Measurements from ENCODE around the gene PDE4D. TPM values are rescaled to one million over a fixed set of nuclear protein-coding genes. Genes with fewer than 3 reads are reported as not detected.

Gene PDE4D
- total RNA-seq, 1 experiment from 2014 or later: 3.6 TPM

DNA sequence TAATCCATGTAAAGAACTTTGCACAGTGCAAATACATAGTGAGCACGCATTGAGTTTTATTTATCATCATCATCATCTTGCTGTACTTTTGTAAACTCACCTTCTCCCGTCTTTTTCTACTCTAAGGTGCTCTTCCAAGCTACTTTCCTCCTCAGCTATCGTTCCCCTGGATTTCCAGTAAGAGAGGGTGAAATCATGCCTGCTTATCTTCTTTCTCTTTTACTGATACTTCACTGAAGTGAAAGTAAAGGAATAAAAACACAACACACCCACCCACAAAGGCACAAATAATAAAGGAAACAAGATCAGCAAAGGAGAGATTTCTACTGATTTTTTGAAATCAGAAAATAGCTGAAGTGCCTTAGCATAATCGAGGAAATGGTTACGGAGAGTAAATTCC, 800.8 kb downstream of the PDE4D start:
- TF ChIP-seq EZH2phosphoT487 (IDR thresholded peaks at IDR 0.05; ENCODE audit: borderline replicate concordance, low read length) (no peak), EZH2 (IDR thresholded peaks at IDR 0.05; ENCODE audit: low read length, unreplicated experiment) (no peak)
- TF ChIP-seq, protein P1, sequence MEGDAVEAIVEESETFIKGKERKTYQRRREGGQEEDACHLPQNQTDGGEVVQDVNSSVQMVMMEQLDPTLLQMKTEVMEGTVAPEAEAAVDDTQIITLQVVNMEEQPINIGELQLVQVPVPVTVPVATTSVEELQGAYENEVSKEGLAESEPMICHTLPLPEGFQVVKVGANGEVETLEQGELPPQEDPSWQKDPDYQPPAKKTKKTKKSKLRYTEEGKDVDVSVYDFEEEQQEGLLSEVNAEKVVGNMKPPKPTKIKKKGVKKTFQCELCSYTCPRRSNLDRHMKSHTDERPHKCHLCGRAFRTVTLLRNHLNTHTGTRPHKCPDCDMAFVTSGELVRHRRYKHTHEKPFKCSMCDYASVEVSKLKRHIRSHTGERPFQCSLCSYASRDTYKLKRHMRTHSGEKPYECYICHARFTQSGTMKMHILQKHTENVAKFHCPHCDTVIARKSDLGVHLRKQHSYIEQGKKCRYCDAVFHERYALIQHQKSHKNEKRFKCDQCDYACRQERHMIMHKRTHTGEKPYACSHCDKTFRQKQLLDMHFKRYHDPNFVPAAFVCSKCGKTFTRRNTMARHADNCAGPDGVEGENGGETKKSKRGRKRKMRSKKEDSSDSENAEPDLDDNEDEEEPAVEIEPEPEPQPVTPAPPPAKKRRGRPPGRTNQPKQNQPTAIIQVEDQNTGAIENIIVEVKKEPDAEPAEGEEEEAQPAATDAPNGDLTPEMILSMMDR (conservative IDR thresholded peaks at IDR 0.05; ENCODE audit: low read depth, low read length): no peak
- Histone ChIP-seq H3K4me3 (ENCODE audit: low read length) (no peak overlapping the region), H3K79me2 (ENCODE audit: low read length) (no peaks in the 10 kb centered on the region), H3F3A (ENCODE audit: low read length, unreplicated experiment) (no peaks in the 10 kb centered on the region), H3K27ac (ENCODE audit: low read length) (no peak overlapping the region), H3K9me3 (ENCODE audit: low read length) (no peaks in the 10 kb centered on the region), H3K36me3 (ENCODE audit: low read depth, low read length) (no peaks in the 10 kb centered on the region), H3K4me2 (ENCODE audit: low read length) (no peak overlapping the region), H3K9me2 (replicated peaks; ENCODE audit: low read length) (no peaks in the 10 kb centered on the region), H3K27me3 (ENCODE audit: low read length) (no peaks in the 10 kb centered on the region), H3K4me1 (ENCODE audit: insufficient read depth, low read length) (no peaks in the 10 kb centered on the region), H2AFZ (ENCODE audit: low read length) (no peak overlapping the region), H3K9ac (ENCODE audit: low read length) (no peak overlapping the region), H4K20me1 (ENCODE audit: low read length) (no peaks in the 10 kb centered on the region)
- no peak for ATAC-seq
- DNase-seq: no peak
- POLR2A ChIA-PET (ENCODE audit: unreplicated experiment): no interaction called here
- intact Hi-C loops (cut with micrococcal nuclease): no loop called here
- CTCF ChIA-PET: no interaction called here
- BruUV-seq (replicated peaks): no TSS peak

DNA sequence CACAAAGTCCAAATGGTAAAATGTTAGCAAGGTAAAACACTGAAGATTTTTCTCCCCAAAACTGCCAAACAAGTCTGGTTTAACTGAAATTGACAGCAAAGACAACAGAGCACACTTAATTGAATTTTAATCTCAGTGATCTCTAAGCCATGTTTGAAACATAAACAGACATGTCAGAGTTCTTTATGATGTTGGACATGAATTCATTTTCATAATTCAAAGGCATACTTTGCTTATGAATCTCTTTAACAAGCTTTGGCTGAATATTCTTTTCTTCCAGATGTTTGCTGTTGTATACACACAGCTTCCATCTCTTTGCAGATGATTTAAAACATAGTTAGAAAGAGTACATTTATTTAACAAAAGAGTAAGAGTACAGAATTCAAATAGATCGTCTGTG, 801.6 kb downstream of the PDE4D start:
- no peak overlapping the region for H2AFZ ChIP-seq (ENCODE audit: low read length)
- H3K27ac ChIP-seq (ENCODE audit: low read length): no peak overlapping the region
- intact Hi-C loops (cut with micrococcal nuclease): no loop called here
- no peaks in the 10 kb centered on the region for H3K4me1 ChIP-seq (ENCODE audit: insufficient read depth, low read length)
- H3F3A ChIP-seq (ENCODE audit: low read length, unreplicated experiment): no peaks in the 10 kb centered on the region
- DNase-seq (no peak), ATAC-seq (no peak)
- no peak overlapping the region for H3K4me3 ChIP-seq (ENCODE audit: low read length)
- ChIA-PET CTCF (no interaction called here), POLR2A (ENCODE audit: unreplicated experiment) (no interaction called here)
- BruUV-seq (replicated peaks): no TSS peak
- TF ChIP-seq EZH2phosphoT487 (IDR thresholded peaks at IDR 0.05; ENCODE audit: borderline replicate concordance, low read length): no peak
- no peak for TF ChIP-seq EZH2 (IDR thresholded peaks at IDR 0.05; ENCODE audit: low read length, unreplicated experiment)
- TF ChIP-seq, protein P1 (conservative IDR thresholded peaks at IDR 0.05; ENCODE audit: low read depth, low read length): no peak
- H3K9ac ChIP-seq (ENCODE audit: low read length): no peak overlapping the region
- H3K27me3 ChIP-seq (ENCODE audit: low read length): no peaks in the 10 kb centered on the region
- no peaks in the 10 kb centered on the region for H3K36me3 ChIP-seq (ENCODE audit: low read depth, low read length)
- no peak overlapping the region for H3K4me2 ChIP-seq (ENCODE audit: low read length)
- H3K9me2 ChIP-seq (replicated peaks; ENCODE audit: low read length): no peaks in the 10 kb centered on the region
- H3K9me3 ChIP-seq (ENCODE audit: low read length): no peaks in the 10 kb centered on the region
- no peaks in the 10 kb centered on the region for H3K79me2 ChIP-seq (ENCODE audit: low read length)
- no peaks in the 10 kb centered on the region for H4K20me1 ChIP-seq (ENCODE audit: low read length)

DNA sequence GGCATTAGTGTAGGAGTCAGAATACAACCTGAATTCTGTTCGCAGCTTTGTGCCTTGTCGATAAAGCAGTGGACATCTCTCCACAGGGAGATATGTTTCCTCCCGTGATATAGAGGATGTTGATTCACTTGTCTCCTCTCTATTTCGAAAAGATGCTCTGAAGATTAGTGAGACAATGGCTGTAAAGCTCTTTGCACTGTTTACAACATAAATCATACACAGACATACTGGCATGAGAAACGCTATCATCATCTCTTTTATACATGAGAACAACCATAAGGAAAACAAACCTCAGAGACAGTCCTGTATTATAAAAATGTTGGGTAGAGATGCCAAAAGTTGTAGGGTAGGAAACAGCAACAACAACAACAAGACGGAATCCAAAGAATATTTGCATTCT, 803.2 kb downstream of the PDE4D start:
- Histone ChIP-seq H3F3A (ENCODE audit: low read length, unreplicated experiment) (no peaks in the 10 kb centered on the region), H3K27me3 (ENCODE audit: low read length) (no peaks in the 10 kb centered on the region), H3K4me2 (ENCODE audit: low read length) (no peak overlapping the region), H3K79me2 (ENCODE audit: low read length) (no peaks in the 10 kb centered on the region), H4K20me1 (ENCODE audit: low read length) (no peaks in the 10 kb centered on the region), H3K9ac (ENCODE audit: low read length) (no peak overlapping the region), H3K36me3 (ENCODE audit: low read depth, low read length) (no peaks in the 10 kb centered on the region), H3K9me3 (ENCODE audit: low read length) (no peaks in the 10 kb centered on the region), H2AFZ (ENCODE audit: low read length) (no peak overlapping the region), H3K9me2 (replicated peaks; ENCODE audit: low read length) (no peaks in the 10 kb centered on the region), H3K4me1 (ENCODE audit: insufficient read depth, low read length) (no peaks in the 10 kb centered on the region), H3K27ac (ENCODE audit: low read length) (no peak overlapping the region), H3K4me3 (ENCODE audit: low read length) (no peak overlapping the region)
- BruUV-seq (replicated peaks): no TSS peak
- ChIA-PET CTCF (no interaction called here), POLR2A (ENCODE audit: unreplicated experiment) (no interaction called here)
- DNase-seq (no peak), ATAC-seq (no peak)
- TF ChIP-seq, protein P1 (conservative IDR thresholded peaks at IDR 0.05; ENCODE audit: low read depth, low read length): no peak
- TF ChIP-seq EZH2phosphoT487 (IDR thresholded peaks at IDR 0.05; ENCODE audit: borderline replicate concordance, low read length) (no peak), EZH2 (IDR thresholded peaks at IDR 0.05; ENCODE audit: low read length, unreplicated experiment) (no peak)
- intact Hi-C loops (cut with micrococcal nuclease): no loop called here
